Measurements from ENCODE around the gene TRIM13.

- TF ChIP-seq CTCF (conservative IDR thresholded peaks at IDR 0.05 in 1 of 2, IDR thresholded peaks at IDR 0.05 in 1 of 2; ENCODE audit: low read depth in 1 of 2, low read length in 2 of 2) = no peak
- no peak for TF ChIP-seq EZH2 (IDR thresholded peaks at IDR 0.05; ENCODE audit: low read length, missing control alignments)
These were observed 58.6 kb downstream of the TRIM13 start for GRCh38 chr13:50055454-50055853.

Measured in fibroblast of lung (primary cell).